GM18520 (cell line): Measurements from ENCODE around the gene TOR3A.

ENCODE experiments used
- ATAC-seq: cut with Tn5 transposase; IDR thresholded peaks from one replicate; pipeline ENCODE4 v1.9.1; 2021; ENCODE audit not compliant: unreplicated experiment

TOR3A gene

DNA sequence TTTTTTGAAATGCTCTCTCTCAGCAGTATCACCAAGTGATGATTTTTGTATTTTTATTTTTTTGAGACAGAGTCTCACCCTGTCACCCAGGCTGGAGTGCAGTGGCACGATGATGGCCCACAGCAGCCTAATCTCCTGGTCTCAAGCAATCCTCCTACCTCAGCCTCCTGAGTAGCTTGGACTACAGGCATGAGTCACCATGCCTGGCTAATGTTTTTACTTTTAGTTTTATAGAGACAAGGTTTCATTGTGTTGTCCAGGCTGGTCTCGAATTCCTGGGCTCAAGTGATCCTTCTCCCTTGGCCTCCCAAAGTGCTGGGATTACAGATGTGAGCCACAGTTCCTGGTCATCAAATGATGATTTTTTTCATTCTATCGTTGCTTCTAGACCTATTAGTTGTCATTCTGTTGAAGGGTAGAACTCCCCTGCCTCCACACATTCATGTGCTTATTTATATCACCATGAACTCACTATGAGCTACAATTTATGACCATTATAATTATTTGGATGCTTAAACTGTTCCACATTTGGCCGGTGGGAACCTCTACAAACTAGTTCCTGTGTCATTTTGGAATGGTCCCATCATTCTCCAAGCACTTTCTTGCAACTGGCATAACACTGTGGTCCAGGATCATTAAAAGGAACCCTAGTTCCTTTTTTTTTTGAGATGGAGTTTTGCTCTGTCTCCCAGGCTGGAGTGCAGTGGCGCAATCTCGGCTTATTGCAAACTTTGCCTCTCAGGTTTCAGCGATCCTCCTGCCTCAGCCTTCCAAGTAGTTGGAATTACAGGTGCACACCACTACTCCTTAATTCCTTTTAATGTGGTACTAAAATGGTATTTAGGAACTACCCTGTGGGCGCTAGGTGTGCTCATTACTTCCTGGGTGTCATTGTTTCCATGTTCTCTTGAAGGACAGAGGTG is 20.2 kb upstream of the TOR3A start:
- ATAC-seq = no peak

DNA sequence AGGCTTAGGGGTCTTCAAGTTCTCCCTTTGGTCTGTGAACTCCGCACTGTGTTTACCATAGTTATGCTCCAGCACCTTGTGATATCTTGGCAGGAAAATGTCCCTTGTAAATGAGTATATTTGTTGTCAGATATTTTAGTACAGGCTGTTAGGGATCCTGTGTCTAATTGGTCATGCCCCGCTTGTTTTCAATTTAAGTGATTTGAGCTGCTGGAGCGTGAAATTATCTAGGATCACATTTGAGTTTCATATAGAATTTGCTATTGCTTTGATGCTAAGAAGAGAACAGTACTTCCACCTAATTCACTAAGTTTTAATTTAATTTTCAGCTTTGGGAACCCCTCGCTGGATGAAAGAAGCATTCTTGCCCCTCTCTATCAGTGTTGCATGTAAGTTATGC is 15.4 kb upstream of the TOR3A start:
- ATAC-seq = no peak

DNA sequence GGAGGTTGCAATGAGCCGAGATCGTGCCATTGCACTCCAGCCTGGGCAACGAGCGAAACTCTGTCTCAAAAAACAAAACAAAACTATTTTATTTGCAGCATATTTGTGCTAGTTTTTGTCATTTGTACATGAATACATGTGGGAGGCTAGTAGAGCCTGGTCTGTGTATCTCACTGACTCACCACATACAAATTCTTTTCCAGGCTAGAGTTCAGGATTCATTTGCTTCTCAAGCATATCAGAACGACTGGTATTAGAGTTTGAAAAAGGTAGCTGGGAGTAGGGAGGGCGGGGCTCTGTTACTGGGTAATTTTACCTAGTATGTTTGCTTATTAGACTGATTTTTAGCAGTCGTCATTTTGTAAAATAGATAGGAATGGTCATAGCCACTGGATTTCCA is 4.5 kb upstream of the TOR3A start:
- ATAC-seq = no peak

DNA sequence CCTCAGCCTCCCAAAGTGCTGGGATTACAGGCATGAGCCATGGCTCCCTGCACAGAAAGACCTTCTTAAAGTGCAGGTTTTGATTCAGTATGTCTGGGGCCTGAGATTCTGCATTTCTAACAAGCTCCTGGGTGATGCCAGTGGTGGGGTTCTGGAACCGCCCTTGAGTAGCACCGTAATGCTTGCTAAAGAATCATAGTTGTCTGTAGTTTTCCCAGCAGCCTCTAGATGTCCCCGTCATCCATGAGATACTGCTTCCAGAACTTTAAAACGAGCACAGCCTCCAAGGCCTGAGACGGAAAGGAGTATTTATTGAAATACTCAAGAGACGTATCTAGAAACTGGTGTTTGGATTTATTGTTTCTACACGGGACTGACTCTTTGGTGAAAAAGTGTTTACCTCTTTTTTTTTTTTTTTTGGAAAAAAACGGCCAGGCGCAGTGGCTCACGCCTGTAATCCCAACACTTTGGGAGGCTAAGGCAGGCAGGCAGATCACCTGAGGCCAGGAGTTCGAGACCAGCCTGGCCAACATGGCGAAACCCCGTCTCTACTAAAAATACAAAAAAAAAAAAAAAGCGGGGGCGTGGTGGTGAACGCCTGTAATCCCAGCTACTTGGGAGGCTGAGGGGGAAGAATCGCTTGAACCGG is 2.6 kb upstream of the TOR3A start:
- ATAC-seq = no peak

DNA sequence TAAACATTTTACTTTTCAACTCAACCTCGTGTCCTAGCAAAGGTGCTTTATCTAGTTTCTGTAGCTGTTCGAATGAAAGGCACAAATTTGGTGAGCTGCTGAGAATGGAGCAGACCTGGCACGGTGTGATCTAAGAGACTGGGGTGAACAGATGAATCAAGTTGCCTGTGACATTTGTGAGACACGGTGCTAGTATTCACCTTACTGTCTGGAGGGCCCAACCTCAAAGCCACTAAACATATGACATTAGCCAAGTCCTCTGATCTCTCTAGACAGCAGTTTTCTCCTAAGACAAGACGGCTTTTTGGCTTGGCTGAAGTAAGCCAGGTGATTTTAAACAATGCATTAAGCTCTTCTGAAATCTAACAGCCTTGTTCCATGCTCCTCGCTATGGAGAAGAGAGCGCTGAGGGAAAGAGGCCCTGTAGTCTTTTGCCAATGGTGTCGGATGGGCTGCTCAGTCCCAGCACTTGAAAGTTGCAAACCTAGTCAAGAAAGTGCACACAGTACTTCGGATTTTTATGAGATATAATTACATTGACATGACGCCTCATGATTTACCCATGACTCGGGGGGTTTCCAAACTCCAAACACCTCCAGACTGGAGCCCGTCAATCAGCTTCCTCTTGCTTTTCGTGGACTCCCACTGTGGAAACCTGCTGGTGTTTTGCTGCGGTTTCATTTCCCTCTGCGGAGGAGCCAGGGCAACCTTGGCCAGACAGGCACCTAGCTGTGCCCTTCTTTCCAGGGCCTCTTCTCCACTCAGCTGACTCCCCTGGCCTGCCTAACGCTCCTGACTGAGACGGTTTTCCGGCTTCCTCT is 794 bp upstream of the TOR3A start:
- no peak for ATAC-seq

DNA sequence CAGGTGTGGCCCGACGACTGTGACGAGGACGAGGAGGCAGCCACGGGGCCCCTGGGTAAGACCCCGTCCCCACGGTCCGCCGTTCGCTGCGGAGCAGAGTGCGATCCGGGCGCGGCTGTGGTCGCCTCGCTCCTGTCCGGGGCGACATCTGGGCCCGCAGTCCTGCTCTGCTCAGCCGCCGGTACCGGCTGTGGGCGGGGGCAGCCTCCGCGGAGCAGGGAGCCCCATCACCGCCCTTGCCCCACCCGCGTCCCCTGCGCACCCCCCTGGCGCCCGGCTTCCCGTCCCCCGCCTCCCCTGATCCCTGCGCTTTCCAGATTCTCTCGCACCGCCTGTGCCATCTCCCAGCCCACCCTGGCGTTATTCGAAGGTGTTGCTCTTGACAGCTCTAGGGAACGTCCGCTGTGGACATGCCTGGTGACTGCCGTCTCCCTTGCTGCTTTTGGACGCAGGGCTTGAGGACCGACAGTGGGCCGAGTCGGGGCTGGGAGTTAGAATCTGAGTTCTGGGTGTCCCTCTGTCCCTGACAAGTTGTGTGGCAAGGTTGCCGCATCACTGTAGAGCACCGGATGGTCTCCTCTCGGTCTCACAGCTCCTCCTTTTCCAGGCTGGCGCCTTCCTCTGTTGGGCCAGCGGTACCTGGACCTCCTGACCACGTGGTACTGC is 596 bp downstream of the TOR3A start:
- ATAC-seq = peak; percentile 1

DNA sequence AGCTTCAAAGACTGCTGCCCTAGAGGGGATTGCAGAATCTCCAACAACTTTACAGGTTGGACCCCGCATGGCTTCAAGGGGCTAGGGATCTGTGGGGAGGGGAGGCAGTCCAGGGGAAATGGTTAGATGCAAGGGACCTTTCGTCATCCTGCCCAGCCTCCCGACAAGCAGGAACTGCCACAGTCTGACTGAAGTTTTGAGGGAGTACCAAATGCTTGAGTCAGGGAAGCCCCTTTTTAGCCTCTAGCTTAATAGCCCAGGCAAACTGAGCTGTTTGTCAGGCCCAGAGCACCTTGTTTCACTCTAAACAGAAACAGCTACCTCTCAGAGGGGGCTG is 1.1 kb downstream of the TOR3A start:
- no peak for ATAC-seq

DNA sequence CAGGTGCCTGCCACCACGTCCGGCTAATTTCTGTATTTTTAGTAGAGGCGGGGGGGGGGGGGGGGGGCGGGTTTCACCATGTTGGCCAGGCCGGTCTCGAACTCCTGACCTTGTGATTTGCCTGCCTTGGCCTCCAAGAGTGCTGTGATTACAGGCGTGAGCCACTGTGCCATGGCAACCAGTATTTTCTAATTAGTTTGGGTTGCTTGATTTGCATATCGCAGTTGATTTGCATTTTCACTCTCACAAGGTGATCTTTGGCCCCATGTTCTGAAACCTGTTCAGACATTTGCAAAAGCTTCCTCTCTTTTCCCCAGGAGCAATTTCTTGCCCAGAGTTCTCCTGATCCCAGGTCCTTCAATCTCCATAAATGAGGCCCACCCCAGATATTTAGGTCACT is 1.7 kb downstream of the TOR3A start:
- ATAC-seq = no peak

DNA sequence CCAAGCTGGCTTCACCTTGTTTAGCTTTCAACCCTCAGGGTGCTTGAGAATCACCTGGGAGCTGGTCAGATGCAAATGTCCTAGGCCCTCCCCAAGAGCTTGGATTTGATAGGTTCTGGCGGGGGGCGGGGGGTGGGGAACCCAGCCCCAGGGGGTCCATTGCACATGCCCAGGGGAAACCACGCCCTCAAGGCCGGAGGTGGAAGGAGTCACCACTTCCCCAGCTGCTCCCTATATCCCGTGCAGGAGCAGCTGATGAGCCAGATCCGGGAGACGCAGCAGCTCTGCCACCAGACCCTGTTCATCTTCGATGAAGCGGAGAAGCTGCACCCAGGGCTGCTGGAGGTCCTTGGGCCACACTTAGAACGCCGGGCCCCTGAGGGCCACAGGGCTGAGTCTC is 5.8 kb downstream of the TOR3A start:
- ATAC-seq = no peak

DNA sequence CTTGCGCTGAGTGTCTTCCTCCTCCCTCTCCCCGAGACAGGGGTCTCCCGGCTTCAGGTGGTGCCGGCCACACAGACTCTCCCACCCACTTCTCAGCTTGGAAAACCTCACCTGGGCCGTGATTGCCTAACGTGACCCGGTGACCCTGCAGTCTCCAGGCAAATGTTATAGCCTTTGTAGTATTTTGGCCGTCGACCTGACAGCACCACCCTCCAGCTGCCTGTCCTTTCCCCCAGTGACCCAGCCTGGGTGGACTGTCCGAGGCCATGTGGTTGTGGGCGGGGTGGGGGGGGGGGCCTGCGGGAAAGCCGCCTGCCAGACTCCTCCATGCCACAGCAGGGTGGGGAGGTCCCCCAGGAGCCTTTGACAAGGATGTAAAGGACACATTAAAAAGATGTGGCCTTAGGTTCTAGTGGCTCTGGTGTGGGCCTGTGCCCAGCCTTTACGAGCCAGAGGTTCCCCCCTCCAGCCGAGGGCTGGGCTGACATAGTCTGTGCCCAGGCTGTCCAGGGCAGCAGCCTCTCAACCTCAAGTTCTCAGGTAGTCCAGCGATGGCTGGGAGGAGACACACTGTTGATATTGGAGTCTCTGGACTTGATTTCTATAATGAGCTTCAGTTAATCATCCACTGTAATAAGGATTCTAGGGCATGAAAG is 8.1 kb downstream of the TOR3A start:
- ATAC-seq = no peak

DNA sequence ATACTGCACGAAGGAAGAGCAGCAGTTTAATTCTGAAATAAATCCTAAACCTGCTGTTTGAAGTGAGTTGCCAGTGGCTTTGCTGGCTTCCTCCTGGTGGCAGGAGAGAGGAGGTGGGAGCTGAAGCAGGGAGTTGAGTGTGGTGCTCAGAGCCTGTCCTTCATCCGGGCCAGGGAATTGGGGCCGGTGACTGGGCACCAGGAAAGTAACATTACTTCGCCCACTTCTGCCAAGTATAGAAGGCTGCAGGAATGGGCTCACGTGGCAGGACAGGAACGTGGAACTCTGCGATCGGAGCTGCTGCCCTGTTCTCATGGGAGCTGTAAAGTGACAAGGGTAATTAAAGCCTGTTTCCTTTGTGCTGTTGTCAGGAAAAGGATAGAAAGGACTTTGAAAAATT is 8.7 kb downstream of the TOR3A start:
- no peak for ATAC-seq

DNA sequence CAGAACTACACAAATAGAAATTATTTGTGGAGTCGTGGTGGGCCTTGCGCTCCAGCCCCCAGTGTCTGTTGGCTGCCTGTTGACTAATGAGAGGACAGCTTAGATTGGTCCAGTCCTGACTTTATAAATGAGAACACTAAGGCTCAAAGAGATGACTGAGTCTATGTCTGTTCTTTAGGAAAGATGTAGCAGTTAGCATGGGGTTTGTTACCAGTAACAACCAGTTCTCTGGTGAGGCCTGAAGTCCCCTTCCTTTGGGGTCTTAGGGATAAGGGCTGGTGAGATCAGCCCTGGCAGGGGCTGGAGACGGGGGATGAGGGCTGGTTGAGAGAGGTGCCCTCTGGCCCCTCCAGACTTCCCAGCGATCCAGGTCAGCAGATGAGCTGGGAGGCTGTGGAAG is 9.1 kb downstream of the TOR3A start:
- no peak for ATAC-seq

DNA sequence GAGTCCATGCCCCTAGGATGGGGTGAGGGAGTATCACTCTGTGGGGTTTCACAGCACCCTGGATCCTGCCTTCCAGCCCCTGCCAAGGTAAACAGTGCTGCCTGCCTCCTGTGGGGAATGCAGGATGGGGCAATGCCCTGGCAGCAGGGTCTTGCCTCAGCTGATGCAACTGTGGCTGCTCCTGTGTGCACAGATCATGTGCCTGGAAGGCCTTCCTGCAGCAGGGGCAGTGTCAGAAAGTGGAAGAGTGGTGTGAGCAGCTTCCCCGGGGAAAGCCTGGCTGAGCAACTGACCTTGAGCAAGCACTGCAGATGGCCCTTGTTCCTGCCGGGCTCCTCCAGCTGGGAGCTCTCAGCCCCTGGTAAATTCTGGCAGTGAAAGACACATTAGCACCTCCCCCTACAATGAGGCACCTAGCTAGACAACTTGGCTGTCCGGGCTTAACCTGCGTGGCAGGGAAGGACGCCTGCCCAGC is 9.9 kb downstream of the TOR3A start:
- ATAC-seq = no peak

DNA sequence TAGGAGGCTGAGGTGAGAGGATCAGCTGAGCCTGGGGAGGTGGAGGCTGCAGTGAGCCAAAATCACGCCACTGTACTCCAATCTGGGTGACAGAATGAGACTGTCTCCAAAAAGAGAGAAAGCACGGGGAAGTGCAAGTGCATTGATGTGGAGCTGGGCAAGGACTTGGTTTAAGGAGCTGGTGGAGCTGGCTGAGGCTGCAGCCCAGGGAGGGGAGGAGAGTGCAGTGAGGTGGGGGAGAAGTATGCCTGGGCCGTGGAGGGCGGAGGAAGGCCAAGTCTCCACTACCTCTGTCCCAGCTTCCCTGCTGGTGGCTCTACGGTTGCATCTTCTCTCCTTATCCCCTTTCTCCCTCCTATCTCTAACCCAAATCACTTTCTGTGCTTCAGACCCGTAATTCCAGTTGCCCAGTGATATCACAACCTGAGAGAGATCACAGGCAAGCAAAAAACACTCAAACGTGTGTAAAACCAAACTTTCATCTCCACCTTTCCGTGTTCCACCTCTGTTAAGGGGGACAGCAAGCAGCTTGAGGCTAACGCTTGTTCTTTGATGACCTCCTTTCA is 11.1 kb downstream of the TOR3A start:
- no peak for ATAC-seq

DNA sequence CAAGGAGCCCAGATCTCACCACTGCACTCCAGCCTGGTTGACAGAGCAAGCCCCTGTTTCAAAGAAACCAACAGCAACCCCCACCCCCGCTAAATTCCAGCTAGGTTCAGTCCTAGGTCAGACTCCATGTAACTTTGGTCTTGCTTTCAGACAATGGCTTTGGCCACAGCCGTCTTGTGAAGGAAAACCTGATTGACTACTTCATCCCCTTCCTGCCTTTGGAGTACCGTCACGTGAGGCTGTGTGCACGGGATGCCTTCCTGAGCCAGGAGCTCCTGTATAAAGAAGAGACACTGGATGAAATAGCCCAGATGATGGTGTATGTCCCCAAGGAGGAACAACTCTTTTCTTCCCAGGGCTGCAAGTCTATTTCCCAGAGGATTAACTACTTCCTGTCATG is 12.9 kb downstream of the TOR3A start:
- ATAC-seq = no peak

DNA sequence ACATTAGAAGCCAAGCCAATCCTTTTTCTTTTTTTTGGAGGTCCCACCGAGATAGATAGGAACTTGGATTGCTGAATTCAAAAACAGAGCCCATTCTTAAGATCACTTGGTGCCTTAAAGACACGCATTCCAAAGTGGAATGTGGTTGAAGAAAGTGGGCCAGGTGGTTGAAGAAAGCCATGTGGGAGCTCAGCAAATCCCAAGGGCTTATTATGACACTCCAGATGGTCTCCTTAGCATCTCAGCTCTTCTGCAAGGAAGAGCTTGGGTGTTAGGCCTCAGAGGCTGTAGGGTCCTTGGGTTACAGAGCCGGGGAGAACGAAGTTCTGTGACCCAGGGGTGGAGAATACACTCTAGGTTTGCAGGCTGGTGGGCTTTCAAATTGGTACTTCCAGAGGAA is 13.5 kb downstream of the TOR3A start:
- ATAC-seq = no peak

DNA sequence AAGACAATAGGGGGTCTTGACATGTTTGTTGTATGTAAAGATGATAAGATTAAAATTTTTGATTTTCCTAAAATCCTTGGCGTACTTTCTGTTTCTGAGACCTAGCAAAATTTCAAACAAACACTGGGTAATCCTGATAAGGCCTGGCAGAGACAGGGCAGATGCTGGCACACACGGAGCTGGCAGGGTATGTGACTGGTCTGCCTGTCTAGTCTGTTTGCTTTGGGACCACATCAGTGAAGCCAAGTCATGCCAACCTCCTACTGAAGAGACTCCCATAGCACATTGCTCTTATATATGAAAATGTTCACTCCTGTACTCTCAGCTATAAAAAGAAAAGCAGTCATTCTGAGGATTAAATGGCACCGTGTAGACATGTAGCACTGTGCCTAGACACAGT is 14.1 kb downstream of the TOR3A start:
- no peak for ATAC-seq

DNA sequence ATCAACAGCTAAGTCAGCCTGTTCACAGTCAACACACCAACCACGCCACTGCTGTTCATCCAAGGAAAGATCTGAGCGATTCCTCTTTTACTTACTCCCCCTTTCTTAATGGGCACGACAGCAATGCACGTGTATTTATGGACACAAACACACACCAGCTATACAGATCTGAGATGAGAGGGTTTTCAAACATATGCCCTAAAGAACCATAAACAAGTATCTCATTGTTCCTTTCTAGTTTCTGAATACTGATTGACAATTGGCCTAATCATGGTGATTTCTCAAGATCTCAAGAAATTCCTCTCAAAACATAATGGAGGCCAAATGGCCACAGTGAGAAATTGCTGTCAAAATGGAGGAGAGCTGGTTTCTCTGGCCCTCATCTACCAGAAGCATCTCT is 18.0 kb downstream of the TOR3A start:
- no peak for ATAC-seq

DNA sequence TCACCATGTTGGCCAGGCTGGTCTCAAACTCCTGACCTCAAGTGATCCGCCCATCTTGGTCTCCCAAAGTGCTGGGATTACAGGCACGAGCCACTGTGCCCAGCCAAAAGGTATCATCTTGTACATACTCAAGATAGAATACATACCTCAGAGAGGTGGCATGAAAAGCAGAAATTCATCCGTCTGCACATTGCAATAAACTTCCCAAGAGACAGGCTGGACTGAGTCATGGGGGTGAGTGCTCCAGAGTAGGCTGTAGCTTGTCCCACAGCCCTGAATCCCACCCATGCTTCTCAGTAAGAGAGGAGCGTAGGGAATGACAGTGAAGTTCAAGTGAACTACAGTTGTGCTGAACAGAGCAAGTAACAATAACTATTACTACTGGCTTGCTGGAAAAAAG is 19.7 kb downstream of the TOR3A start:
- no peak for ATAC-seq

DNA sequence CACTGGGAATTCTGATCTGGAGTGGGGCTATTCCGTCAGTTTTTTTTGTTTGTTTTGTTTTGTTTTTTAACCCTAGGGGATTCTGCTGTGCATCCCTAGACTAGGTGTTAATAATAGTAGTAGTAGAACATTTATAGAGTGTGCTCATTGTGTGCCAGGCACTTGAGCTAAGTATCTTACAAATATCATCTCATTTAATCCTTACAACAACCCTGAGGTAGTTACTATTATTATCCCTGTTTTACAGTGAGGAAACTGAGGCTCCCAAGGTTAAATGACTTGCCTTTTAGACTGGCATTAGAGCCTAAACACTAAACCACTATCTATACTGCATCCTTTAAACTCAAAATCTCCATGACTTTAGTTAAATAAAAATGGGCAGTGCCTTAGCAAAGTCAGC is 22.1 kb downstream of the TOR3A start:
- no peak for ATAC-seq
